ENCODE measurements around the gene RAP1GAP. TPM values are rescaled to one million over a fixed set of nuclear protein-coding genes. Genes with fewer than 3 reads are reported as not detected.

RAP1GAP gene
- total and polyA plus RNA-seq, 3 donors from 2014 or later: 7.4 to 8.4 (median 8.0) TPM

DNA sequence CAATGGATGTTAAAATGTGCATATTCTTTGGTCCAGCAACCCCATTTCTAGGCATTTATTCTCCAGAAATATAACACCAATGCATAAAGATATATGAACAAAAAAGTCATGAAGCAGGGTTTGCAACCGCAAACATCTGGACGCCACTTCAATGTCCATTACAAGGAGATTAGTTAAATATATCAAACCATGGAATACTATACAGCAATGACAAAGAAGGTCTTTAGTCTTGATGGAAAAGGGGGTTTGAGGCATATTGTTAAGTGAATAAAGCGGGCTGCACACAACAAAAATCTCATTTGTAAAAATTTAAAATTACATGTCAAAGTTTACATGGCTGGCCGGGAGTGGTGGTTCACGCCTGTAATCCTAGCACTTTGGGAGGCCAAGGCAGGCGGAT is 31.6 kb downstream of the RAP1GAP start:
- H3K36me3 ChIP-seq (ENCODE audit: low read depth, missing control alignments): no peaks in the 10 kb centered on the region
- no peaks in the 10 kb centered on the region for H3K4me1 ChIP-seq
- DNase-seq: no peak
- no peak overlapping the region for H3K4me3 ChIP-seq
- 94 to 96% methylated on average over 6 of the region's 6 CpGs for WGBS, 2 donors
- intact Hi-C loops (cut with DNase I; ENCODE audit: low total_unique reads): no loop called here
- TF ChIP-seq, protein P1, sequence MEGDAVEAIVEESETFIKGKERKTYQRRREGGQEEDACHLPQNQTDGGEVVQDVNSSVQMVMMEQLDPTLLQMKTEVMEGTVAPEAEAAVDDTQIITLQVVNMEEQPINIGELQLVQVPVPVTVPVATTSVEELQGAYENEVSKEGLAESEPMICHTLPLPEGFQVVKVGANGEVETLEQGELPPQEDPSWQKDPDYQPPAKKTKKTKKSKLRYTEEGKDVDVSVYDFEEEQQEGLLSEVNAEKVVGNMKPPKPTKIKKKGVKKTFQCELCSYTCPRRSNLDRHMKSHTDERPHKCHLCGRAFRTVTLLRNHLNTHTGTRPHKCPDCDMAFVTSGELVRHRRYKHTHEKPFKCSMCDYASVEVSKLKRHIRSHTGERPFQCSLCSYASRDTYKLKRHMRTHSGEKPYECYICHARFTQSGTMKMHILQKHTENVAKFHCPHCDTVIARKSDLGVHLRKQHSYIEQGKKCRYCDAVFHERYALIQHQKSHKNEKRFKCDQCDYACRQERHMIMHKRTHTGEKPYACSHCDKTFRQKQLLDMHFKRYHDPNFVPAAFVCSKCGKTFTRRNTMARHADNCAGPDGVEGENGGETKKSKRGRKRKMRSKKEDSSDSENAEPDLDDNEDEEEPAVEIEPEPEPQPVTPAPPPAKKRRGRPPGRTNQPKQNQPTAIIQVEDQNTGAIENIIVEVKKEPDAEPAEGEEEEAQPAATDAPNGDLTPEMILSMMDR (IDR thresholded peaks at IDR 0.05): no peak
- no peak for TF ChIP-seq POLR2A (IDR thresholded peaks at IDR 0.05)
- H3K9me3 ChIP-seq: no peaks in the 10 kb centered on the region
- no peaks in the 10 kb centered on the region for H3K27me3 ChIP-seq
- H3K27ac ChIP-seq: no peak overlapping the region

DNA sequence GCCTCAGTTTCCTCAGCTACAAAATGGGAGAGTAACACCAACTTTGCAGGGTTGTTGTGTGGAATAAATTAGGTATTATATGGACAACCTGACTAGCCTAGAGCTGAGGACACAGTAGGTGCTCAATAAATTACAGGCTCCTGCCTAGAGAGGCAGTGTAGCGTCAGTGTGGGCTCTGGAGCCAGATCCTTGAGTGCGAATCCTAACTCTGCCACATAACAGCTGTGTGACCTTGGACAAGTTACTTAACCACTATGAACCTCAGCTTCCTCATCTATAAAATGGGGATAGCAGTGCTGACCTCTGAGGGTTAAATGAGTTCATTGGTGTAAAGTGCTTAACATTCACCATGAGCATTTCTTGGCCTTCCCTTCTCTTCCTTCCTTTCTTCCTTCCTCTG is 33.1 kb downstream of the RAP1GAP start:
- no peak overlapping the region for H3K27ac ChIP-seq
- no peaks in the 10 kb centered on the region for H3K9me3 ChIP-seq
- TF ChIP-seq POLR2A (IDR thresholded peaks at IDR 0.05): no peak
- TF ChIP-seq, protein P1 (IDR thresholded peaks at IDR 0.05): no peak
- H3K27me3 ChIP-seq: no peaks in the 10 kb centered on the region
- no peak overlapping the region for H3K4me3 ChIP-seq
- H3K36me3 ChIP-seq (ENCODE audit: low read depth, missing control alignments): no peaks in the 10 kb centered on the region
- 85 to 93% methylated on average over 2 of the region's 2 CpGs for WGBS, 2 donors
- no peak for DNase-seq
- intact Hi-C loops (cut with DNase I; ENCODE audit: low total_unique reads): no loop called here
- H3K4me1 ChIP-seq: peaks cover 4% of the 10 kb centered on the region

DNA sequence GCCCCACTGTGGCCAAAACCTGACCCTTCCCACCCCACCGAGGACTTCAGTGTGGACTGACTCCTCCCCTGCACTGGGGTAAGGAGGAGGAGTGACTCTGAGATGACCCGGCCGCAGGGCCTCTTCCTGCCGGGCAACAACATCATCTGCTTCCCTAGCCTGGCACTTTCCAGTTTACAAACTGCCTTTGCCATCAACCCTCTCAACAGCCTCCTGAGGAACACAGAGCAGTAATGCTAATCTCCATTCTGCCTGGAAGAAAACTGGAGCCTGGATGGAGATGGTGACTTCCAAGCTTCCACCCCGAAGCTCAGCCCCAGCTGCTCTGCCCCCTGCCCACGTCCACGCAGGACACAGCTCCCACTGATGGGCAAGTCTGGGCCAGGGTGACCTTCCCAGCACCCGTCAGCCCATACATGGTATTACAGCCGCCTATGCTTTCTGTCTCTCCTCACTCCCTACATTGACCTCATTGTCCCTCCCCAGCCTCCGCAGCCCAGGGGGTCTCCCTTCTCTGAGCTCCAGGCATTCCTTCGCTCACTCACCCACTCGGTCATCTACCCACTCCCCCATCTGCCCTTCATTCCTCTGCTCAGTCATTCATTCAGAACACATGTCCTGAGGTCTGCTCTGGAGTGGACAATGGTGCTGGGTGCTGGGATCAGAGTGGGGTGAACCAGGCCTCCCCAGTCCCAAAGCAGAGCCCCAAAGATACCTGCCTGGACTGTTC is 34.2 kb downstream of the RAP1GAP start:
- H3K4me1 ChIP-seq: peaks cover 4% of the 10 kb centered on the region
- intact Hi-C loops (cut with DNase I; ENCODE audit: low total_unique reads): no loop called here
- H3K9me3 ChIP-seq: no peaks in the 10 kb centered on the region
- H3K4me3 ChIP-seq: no peak overlapping the region
- no peaks in the 10 kb centered on the region for H3K36me3 ChIP-seq (ENCODE audit: low read depth, missing control alignments)
- WGBS, 2 donors: 72 to 76% methylated on average over 12 of the region's 12 CpGs
- TF ChIP-seq, protein P1 (IDR thresholded peaks at IDR 0.05): no peak
- TF ChIP-seq POLR2A (IDR thresholded peaks at IDR 0.05): no peak
- no peak for DNase-seq
- no peak overlapping the region for H3K27ac ChIP-seq
- H3K27me3 ChIP-seq: no peaks in the 10 kb centered on the region

DNA sequence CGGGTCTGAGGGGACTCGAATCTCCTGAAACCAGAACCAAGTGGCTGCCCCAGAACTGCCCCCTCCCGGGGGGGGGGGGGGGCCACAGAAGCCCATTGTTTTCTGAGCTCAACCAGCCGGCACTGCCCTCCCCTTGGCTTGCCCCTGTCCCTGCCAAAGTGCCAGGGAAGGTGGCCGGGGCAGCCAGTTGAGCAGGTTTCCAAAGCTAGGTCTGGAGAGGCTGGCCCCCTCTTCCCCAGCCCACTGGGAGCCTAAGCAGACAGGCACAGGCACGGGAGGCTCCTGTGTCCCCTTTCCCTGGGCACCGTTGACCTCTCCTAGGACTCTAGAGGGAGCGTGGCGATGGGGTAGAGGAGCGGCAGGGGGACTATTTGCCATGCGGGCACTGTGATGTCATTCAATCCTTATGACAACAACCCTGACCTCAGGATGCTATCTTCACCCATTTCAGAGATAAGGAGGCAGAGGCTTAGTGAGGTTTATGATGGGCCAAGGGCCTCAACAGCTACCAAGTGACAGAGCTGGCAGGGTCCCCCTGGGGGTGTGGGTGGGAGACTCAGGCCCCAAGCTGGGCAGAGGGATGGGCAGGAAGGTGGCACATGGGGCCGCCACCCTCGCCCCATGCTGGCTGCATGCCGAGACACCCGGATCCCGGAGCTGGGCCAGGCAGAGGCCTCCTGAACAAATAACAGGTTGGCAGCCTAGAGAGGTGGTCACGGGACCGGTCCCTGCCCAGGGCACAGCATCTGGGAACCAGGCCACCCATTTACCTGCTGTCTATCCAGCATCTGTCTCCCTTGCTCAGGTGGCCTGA is 35.0 kb downstream of the RAP1GAP start:
- no peak overlapping the region for H3K27ac ChIP-seq
- peaks cover 4% of the 10 kb centered on the region for H3K4me1 ChIP-seq
- H3K9me3 ChIP-seq: no peaks in the 10 kb centered on the region
- TF ChIP-seq, protein P1 (IDR thresholded peaks at IDR 0.05): no peak
- TF ChIP-seq POLR2A (IDR thresholded peaks at IDR 0.05): no peak
- no peaks in the 10 kb centered on the region for H3K36me3 ChIP-seq (ENCODE audit: low read depth, missing control alignments)
- WGBS, 2 donors: 91 to 96% methylated on average over 11 to 18 of the region's 18 CpGs
- H3K4me3 ChIP-seq: no peak overlapping the region
- no peak for DNase-seq
- no peaks in the 10 kb centered on the region for H3K27me3 ChIP-seq
- intact Hi-C loops (cut with DNase I; ENCODE audit: low total_unique reads): no loop called here
